ENCODE measurements around the gene IFRD2.
"Not testable (repeated sequence)": the region's sequence is repeated elsewhere in the genome, so short reads cannot be mapped to it uniquely, and the experiment has no call there.

The IFRD2 gene

GRCh38 chr3:50278123-50278879 is 13.9 kb downstream of the IFRD2 start:
- no peak for DNase-seq

GRCh38 chr3:50276762-50277101 is 15.5 kb downstream of the IFRD2 start:
- DNase-seq: no peak

GRCh38 chr3:50275996-50276761 is 16.1 kb downstream of the IFRD2 start:
- no peak for DNase-seq

- no peak for DNase-seq
Observed at GRCh38 chr3:50275141-50275995, 16.9 kb downstream of the IFRD2 start.

GRCh38 chr3:50274371-50275104 is 17.7 kb downstream of the IFRD2 start:
- peak; percentile 62 for DNase-seq

- DNase-seq: no peak
Observed at GRCh38 chr3:50273689-50274065, 18.6 kb downstream of the IFRD2 start.

DNA sequence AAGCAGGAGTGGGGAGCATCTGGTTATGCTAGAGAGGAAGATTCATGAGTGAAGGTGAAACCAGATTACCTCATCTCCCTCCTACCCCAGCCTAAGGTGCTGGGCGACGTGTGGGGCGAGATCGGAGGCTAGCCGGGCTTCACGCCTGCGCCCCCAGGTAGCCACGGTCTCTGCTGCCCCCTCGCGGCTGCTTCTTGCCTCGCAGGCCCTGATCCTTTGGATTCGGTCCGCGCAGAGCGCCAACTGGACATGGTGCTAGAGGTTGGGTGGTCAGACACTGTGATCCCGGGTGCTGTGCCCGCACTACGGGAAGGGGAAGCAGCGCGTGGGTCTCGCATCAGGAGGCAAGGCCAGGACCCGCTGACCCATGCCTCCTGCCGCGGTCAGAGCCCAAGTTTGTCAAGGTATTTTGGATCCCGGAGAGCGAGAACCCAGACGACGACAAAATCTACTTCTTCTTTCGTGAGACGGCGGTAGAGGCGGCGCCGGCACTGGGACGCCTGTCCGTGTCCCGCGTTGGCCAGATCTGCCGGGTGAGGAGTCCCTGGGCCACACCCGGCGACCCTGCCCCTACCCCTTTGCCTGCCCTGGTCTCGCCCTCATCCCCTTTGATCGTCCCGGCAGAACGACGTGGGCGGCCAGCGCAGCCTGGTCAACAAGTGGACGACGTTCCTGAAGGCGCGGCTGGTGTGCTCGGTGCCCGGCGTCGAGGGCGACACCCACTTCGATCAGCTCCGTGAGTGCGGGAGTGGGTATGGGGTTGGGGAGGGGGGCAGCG is 19.1 kb downstream of the IFRD2 start:
- DNase-seq: peak; percentile 89

- not testable (repeated sequence) for DNase-seq
Observed at GRCh38 chr3:50272538-50272910, 19.7 kb downstream of the IFRD2 start.

DNA sequence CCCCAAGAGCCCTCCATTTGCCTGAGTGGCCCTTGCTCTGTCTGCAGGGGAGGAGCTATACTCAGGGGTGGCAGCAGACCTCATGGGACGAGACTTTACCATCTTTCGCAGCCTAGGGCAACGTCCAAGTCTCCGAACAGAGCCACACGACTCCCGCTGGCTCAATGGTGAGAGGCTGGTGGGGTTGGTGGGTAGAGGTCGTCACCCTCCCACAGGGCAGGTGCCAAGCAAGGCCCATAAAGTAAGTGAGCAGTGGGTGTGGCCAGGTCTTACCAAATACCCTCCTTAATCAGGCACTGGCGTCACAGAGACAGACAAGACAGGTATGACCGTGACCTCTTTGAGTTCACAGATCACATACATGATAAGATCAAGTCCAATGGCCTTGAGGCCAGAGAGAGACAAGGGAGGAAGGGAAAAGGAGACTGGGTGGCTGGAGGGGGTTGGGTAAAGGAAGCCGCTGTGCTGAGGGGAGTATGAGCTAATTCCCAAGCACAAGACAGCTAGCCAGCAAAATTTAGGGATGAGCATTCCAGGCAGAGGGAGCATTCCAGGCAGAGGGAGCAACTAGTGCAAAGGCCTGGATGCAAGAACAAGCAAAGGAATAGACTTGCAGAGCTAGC is 20.8 kb downstream of the IFRD2 start:
- no peak for DNase-seq

DNA sequence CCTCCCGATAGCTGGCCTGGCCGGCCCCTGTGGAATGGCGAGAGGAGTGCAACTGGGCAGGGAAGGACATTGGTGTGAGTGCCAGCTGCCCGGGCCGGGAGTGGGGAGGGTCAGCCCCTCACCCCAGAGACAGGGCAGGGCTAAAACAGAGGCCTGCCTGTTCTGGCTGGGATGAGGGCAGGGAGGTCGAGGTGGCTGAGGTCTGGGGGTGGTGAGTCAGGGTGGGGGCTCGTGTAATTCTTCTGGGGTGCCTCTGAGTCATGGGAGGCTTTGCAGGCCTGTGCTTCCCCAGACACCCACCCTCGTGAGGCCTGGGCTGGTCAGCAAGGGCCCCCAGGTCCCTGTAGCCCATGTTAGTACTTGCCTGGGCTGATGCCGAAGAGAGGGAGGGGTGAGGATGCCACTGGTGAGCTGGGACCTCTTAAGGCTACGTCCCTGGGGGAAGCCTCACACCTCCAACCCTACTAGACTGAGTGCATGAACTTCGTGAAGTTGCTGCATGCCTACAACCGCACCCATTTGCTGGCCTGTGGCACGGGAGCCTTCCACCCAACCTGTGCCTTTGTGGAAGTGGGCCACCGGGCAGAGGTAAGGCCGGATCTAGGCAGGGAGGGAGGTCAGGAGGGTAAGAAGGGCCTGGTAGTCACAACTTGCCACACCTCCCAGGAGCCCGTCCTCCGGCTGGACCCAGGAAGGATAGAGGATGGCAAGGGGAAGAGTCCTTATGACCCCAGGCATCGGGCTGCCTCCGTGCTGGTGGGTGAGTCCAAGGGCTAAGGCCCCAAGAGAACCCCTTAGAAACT is 21.6 kb downstream of the IFRD2 start:
- no peak for DNase-seq

DNA sequence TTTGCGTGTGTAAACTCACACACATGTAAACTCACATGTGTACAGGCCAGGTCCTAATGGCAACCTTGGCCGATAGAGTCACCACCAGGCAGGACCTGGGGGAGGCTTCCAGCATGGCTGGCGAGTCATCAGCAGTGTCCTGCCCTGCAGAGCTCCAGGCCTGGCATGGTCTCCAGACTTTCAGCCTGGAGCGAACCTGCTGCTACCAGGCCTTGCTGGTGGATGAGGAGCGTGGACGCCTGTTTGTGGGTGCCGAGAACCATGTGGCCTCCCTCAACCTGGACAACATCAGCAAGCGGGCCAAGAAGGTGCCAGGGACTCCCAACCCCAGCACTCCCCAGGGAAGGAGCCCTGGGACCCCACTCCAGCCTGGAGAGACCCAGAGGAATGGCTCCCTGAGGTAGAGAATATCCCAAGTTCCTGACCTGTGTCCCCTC is 22.2 kb downstream of the IFRD2 start:
- DNase-seq: no peak

- no peak for DNase-seq
Observed at GRCh38 chr3:50269460-50269859, 22.8 kb downstream of the IFRD2 start.

- no peak for DNase-seq
Observed at GRCh38 chr3:50268703-50269451, 23.4 kb downstream of the IFRD2 start, which contains the start of gene SEMA3B. TSS of gene SEMA3B (plus strand) at chr3:50269147. CDS start at chr3:50269241, 94 bp downstream.

GRCh38 chr3:50268276-50268675 is 24.0 kb downstream of the IFRD2 start:
- DNase-seq: no peak

- DNase-seq: no peak
Observed at GRCh38 chr3:50267280-50267913, 24.8 kb downstream of the IFRD2 start.

- no peak for DNase-seq
Observed at GRCh38 chr3:50266836-50267235, 25.4 kb downstream of the IFRD2 start.

DNA sequence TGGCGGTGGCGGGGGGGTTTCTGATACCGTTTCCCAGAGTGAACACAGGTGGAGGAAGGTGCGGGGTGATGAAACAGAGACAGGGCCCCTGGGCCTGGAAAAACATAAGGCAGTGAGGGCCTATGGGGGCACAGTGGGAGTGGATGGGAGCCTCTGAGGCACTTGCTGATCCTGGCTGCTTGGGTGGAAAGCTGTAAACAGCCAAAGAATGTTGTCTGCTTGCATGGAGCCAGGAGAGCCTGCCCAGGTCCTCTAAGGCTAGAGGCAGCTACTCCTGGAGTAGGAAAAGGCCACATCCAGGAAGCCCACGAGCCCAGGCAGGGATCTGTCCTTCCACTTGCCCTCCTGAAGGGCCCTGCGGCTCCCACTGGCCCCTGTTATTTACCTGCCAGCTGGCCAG is 26.2 kb downstream of the IFRD2 start:
- DNase-seq: no peak

GRCh38 chr3:50265571-50265970 is 26.7 kb downstream of the IFRD2 start:
- DNase-seq: no peak

DNA sequence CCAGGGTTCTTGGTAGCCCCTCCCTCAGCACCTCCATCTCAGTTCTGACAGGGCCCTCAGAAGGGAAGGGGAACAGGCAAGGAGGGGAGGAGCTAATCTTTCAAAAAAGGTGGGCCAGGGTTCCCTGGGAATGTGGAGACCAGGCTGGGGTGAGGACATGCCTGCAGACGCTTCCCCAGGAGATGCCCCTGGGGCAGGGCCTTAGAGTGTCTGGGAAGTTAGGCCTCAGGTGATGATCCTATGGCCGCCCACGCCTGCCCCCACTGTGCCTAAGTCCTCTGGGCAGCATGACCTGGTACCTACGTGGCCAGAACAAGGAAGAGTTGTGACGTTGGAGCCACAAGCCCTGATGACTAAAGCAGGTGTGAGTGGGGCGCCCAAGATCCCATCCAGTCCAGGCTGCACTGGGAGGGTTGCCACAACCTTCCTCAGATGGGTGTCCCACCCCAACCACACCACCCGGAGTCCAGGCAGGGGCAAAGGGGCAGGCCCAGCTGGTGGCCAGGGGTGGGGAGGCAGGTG is 27.2 kb downstream of the IFRD2 start:
- no peak for DNase-seq
